HFF-Myc (cell line): ENCODE data around the gene LYRM4.

Source experiments
- DNase-seq: peaks from one replicate; pipeline ENCODE4 v3.0.0-alpha.2; 2011; ENCODE audit warnings: low read depth; ENCODE audit errors: extremely low read depth
- H3K4me3 ChIP-seq: replicated peaks from 2 replicates; pipeline ENCODE4 v1.5.1; 2011; ENCODE audit warnings: low read depth, mild to moderate bottlenecking, control low read depth, low read length
- CTCF ChIP-seq: IDR thresholded peaks from 2 replicates; pipeline ENCODE4 v1.5.1; 2012; ENCODE audit warnings: mild to moderate bottlenecking, low read depth, low read length, control low read depth; ENCODE audit errors: missing control alignments

The LYRM4 gene

GRCh38 chr6:5260661-5261544 is at the start of gene LYRM4, which contains the start of gene FARS2:
TSS of gene LYRM4 (minus strand) at chr6:5260950. CDS start at chr6:5260733, 217 bp downstream.
TSS of gene FARS2 (plus strand) at chr6:5261513.
- peak within 1 kb of the TSS; percentile 78 for H3K4me3 ChIP-seq
- DNase-seq = peak; percentile 52
- no peak for TF ChIP-seq CTCF

GRCh38 chr6:5308066-5308465 is 47.3 kb upstream of the LYRM4 start:
- no peak overlapping the region for H3K4me3 ChIP-seq
- no peak for TF ChIP-seq CTCF
- no peak for DNase-seq

GRCh38 chr6:5307058-5307457 is 46.3 kb upstream of the LYRM4 start:
- TF ChIP-seq CTCF = no peak
- H3K4me3 ChIP-seq = no peak overlapping the region
- no peak for DNase-seq

- DNase-seq = no peak
- H3K4me3 ChIP-seq = no peak overlapping the region
- no peak for TF ChIP-seq CTCF
These were observed 45.3 kb upstream of the LYRM4 start for GRCh38 chr6:5305968-5306626.

- no peak for TF ChIP-seq CTCF
- H3K4me3 ChIP-seq = no peak overlapping the region
- no peak for DNase-seq
These were observed 42.9 kb upstream of the LYRM4 start for GRCh38 chr6:5303682-5304081.

GRCh38 chr6:5302995-5303622 is 42.4 kb upstream of the LYRM4 start:
- no peak for TF ChIP-seq CTCF
- no peak for DNase-seq
- no peak overlapping the region for H3K4me3 ChIP-seq
